ENCODE measurements around the gene FAM120AOS.

DNA sequence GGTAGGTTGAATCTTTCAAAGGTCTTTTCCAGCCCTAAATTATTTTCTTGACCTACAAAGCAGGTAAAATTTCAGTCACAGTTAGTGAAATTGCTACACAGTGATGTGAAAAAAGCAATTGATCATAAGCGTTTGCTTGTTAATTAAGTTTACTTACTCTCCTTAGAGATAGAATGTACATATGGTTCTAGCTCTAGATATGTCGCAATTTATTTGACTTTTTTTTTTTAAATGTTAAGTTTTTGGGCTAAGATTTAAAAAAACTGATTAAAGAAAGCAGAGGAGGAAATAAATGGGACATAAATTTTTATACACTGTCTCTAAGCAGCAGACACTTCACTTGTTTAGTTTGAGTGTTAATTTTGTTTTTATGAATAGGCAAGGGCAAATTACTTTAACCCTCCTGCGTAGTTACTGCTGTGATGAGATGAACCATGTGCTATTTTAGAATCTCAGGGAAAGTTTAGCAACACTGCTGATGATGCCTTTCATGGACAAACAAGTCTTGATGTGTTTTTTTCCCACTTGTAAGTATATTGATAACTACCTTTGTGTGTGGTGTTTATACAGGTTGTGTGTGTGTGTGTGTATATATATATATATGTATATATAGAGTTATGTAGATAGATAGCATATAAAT, 38.3 kb upstream of the FAM120AOS start:
- TF ChIP-seq YY1 (IDR thresholded peaks at IDR 0.05; ENCODE audit: low read depth) = no peak
- no peak for TF ChIP-seq POLR2AphosphoS5 (IDR thresholded peaks at IDR 0.05; ENCODE audit: low read depth, low read length)
- TF ChIP-seq, protein P1, sequence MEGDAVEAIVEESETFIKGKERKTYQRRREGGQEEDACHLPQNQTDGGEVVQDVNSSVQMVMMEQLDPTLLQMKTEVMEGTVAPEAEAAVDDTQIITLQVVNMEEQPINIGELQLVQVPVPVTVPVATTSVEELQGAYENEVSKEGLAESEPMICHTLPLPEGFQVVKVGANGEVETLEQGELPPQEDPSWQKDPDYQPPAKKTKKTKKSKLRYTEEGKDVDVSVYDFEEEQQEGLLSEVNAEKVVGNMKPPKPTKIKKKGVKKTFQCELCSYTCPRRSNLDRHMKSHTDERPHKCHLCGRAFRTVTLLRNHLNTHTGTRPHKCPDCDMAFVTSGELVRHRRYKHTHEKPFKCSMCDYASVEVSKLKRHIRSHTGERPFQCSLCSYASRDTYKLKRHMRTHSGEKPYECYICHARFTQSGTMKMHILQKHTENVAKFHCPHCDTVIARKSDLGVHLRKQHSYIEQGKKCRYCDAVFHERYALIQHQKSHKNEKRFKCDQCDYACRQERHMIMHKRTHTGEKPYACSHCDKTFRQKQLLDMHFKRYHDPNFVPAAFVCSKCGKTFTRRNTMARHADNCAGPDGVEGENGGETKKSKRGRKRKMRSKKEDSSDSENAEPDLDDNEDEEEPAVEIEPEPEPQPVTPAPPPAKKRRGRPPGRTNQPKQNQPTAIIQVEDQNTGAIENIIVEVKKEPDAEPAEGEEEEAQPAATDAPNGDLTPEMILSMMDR (IDR thresholded peaks at IDR 0.05) = no peak
- TF ChIP-seq, protein P2, sequence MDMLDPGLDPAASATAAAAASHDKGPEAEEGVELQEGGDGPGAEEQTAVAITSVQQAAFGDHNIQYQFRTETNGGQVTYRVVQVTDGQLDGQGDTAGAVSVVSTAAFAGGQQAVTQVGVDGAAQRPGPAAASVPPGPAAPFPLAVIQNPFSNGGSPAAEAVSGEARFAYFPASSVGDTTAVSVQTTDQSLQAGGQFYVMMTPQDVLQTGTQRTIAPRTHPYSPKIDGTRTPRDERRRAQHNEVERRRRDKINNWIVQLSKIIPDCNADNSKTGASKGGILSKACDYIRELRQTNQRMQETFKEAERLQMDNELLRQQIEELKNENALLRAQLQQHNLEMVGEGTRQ (IDR thresholded peaks at IDR 0.05; ENCODE audit: borderline replicate concordance, low read depth, low read length) = no peak
- TF ChIP-seq RAD21 (IDR thresholded peaks at IDR 0.05; ENCODE audit: low read length) = no peak
- TF ChIP-seq RXRA (IDR thresholded peaks at IDR 0.05; ENCODE audit: borderline replicate concordance, low read depth) = no peak
- TF ChIP-seq, protein P3, sequence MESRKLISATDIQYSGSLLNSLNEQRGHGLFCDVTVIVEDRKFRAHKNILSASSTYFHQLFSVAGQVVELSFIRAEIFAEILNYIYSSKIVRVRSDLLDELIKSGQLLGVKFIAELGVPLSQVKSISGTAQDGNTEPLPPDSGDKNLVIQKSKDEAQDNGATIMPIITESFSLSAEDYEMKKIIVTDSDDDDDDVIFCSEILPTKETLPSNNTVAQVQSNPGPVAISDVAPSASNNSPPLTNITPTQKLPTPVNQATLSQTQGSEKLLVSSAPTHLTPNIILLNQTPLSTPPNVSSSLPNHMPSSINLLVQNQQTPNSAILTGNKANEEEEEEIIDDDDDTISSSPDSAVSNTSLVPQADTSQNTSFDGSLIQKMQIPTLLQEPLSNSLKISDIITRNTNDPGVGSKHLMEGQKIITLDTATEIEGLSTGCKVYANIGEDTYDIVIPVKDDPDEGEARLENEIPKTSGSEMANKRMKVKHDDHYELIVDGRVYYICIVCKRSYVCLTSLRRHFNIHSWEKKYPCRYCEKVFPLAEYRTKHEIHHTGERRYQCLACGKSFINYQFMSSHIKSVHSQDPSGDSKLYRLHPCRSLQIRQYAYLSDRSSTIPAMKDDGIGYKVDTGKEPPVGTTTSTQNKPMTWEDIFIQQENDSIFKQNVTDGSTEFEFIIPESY (IDR thresholded peaks at IDR 0.05; ENCODE audit: borderline replicate concordance, low read depth) = no peak
- TF ChIP-seq, protein P4, sequence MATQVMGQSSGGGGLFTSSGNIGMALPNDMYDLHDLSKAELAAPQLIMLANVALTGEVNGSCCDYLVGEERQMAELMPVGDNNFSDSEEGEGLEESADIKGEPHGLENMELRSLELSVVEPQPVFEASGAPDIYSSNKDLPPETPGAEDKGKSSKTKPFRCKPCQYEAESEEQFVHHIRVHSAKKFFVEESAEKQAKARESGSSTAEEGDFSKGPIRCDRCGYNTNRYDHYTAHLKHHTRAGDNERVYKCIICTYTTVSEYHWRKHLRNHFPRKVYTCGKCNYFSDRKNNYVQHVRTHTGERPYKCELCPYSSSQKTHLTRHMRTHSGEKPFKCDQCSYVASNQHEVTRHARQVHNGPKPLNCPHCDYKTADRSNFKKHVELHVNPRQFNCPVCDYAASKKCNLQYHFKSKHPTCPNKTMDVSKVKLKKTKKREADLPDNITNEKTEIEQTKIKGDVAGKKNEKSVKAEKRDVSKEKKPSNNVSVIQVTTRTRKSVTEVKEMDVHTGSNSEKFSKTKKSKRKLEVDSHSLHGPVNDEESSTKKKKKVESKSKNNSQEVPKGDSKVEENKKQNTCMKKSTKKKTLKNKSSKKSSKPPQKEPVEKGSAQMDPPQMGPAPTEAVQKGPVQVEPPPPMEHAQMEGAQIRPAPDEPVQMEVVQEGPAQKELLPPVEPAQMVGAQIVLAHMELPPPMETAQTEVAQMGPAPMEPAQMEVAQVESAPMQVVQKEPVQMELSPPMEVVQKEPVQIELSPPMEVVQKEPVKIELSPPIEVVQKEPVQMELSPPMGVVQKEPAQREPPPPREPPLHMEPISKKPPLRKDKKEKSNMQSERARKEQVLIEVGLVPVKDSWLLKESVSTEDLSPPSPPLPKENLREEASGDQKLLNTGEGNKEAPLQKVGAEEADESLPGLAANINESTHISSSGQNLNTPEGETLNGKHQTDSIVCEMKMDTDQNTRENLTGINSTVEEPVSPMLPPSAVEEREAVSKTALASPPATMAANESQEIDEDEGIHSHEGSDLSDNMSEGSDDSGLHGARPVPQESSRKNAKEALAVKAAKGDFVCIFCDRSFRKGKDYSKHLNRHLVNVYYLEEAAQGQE (IDR thresholded peaks at IDR 0.05; ENCODE audit: low read depth, low read length) = no peak
- no peak for TF ChIP-seq SIN3A (IDR thresholded peaks at IDR 0.05; ENCODE audit: borderline replicate concordance, low read depth, low read length)
- TF ChIP-seq GATA2 (CRISPR knock-in tag; IDR thresholded peaks at IDR 0.05) = no peak
- no peak for TF ChIP-seq NRF1 (IDR thresholded peaks at IDR 0.05; ENCODE audit: low read depth, low read length)
- TF ChIP-seq SMC3 (IDR thresholded peaks at IDR 0.05; ENCODE audit: low read depth, low read length) = no peak
- TF ChIP-seq EZH2phosphoT487 (IDR thresholded peaks at IDR 0.05; ENCODE audit: borderline replicate concordance, low read depth) = no peak
